ENCODE data around the gene GMPPA.

GMPPA gene

GRCh38 chr2:219506802-219507526, 8.3 kb downstream of the GMPPA start:
- no peak for DNase-seq (ENCODE audit: low read depth)

GRCh38 chr2:219507581-219508443, 9.1 kb downstream of the GMPPA start:
- no peak for DNase-seq (ENCODE audit: low read depth)

GRCh38 chr2:219508444-219508734, 9.7 kb downstream of the GMPPA start:
- no peak for DNase-seq (ENCODE audit: low read depth)

- DNase-seq (ENCODE audit: low read depth): no peak
These were observed 10.5 kb downstream of the GMPPA start for GRCh38 chr2:219508971-219509779.

- no peak for DNase-seq (ENCODE audit: low read depth)
These were observed 11.3 kb downstream of the GMPPA start for GRCh38 chr2:219509780-219510511.

GRCh38 chr2:219510512-219511135, 11.9 kb downstream of the GMPPA start:
- no peak for DNase-seq (ENCODE audit: low read depth)

GRCh38 chr2:219511547-219512325, 13.0 kb downstream of the GMPPA start:
- DNase-seq (ENCODE audit: low read depth): no peak

GRCh38 chr2:219512524-219513216, 14.0 kb downstream of the GMPPA start:
- DNase-seq (ENCODE audit: low read depth): no peak

- DNase-seq (ENCODE audit: low read depth): no peak
These were observed 15.1 kb downstream of the GMPPA start for GRCh38 chr2:219513787-219514186.

- no peak for DNase-seq (ENCODE audit: low read depth)
These were observed 15.6 kb downstream of the GMPPA start, which contains the start of gene ASIC4 for GRCh38 chr2:219514196-219514761. Gene ASIC4, plus strand, starts transcription at chr2:219514482. Its CDS starts 243 bp downstream, at chr2:219514725.

GRCh38 chr2:219514836-219515235, 16.1 kb downstream of the GMPPA start:
- DNase-seq (ENCODE audit: low read depth): no peak

GRCh38 chr2:219515874-219516629, 17.4 kb downstream of the GMPPA start:
- no peak for DNase-seq (ENCODE audit: low read depth)

GRCh38 chr2:219516888-219517287, 18.2 kb downstream of the GMPPA start:
- no peak for DNase-seq (ENCODE audit: low read depth)

GRCh38 chr2:219517954-219518778, 19.5 kb downstream of the GMPPA start:
- DNase-seq (ENCODE audit: low read depth): no peak

- no peak for DNase-seq (ENCODE audit: low read depth)
These were observed 20.8 kb downstream of the GMPPA start for GRCh38 chr2:219519526-219519916.

- no peak for DNase-seq (ENCODE audit: low read depth)
These were observed 21.4 kb downstream of the GMPPA start for GRCh38 chr2:219520079-219520478.

GRCh38 chr2:219521066-219521880, 22.6 kb downstream of the GMPPA start:
- no peak for DNase-seq (ENCODE audit: low read depth)

All from stimulated activated CD8-positive, alpha-beta memory T cell treated with anti-CD3 and anti-CD28 coated beads, Interleukin-12 subunit alpha, Interleukin-12 subunit beta, amount 100 ng/mL, for 4 hours (primary cell).